PC-9 (cell line): ENCODE results near the gene CD226.

Experiments used
- EZH2 ChIP-seq: fragments of 200-600 bp; sonication (generic); IDR thresholded peaks from 2 replicates; pipeline ENCODE4 v1.8.0; 2017; ENCODE audit warnings: antibody characterized with exemption, low read depth
- TF ChIP-seq, protein P1 (sequence below): fragments of 200-600 bp; sonication (generic); conservative IDR thresholded peaks from 2 replicates; pipeline ENCODE4 v1.6.1; 2017; ENCODE audit warnings: mixed run types, antibody characterized with exemption, mild to moderate bottlenecking, moderate library complexity

DNA sequence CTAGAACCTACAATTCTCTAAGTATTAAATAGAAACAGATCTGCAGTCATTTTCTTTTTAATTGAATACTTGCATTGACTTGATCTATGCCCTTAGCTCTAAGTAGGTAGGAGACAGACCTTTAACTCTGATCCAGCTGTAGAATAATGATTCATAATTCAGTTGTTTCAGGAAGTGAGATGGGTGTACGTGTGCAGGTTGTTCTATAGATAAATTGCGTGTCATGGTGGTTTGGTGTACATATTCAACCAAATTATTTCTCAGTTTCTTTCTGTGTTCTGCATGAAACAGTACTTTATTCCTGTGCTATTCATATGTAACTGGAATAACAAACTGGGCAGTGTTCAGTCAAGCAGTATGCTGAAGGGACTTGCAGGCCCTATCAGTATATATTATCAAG, 34.3 kb upstream of the CD226 start:
- TF ChIP-seq EZH2: no peak
- TF ChIP-seq, protein P1, sequence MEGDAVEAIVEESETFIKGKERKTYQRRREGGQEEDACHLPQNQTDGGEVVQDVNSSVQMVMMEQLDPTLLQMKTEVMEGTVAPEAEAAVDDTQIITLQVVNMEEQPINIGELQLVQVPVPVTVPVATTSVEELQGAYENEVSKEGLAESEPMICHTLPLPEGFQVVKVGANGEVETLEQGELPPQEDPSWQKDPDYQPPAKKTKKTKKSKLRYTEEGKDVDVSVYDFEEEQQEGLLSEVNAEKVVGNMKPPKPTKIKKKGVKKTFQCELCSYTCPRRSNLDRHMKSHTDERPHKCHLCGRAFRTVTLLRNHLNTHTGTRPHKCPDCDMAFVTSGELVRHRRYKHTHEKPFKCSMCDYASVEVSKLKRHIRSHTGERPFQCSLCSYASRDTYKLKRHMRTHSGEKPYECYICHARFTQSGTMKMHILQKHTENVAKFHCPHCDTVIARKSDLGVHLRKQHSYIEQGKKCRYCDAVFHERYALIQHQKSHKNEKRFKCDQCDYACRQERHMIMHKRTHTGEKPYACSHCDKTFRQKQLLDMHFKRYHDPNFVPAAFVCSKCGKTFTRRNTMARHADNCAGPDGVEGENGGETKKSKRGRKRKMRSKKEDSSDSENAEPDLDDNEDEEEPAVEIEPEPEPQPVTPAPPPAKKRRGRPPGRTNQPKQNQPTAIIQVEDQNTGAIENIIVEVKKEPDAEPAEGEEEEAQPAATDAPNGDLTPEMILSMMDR: no peak
